Panc1 (cell line): ENCODE data around the gene TAOK3. TPM values are rescaled to one million over a fixed set of nuclear protein-coding genes. Genes with fewer than 3 reads are reported as not detected.
"Not testable (repeated sequence)": the region's sequence is repeated elsewhere in the genome, so short reads cannot be mapped to it uniquely, and the experiment has no call there.

Experiments used
- ATAC-seq: fragments of 200-7000 bp; cut with Tn5 transposase; 2 replicates; pipeline ENCODE4 v1.9.1; 2020; ENCODE audit warnings: mild to moderate bottlenecking, moderate library complexity
- BruUV-seq: library from RNA; stranded (reverse); fragments of 400-500 nt; replicated peaks from 2 replicates; lab custom pipeline; 2021; lab: Mats Ljungman, UMichigan
- CTCF ChIA-PET: fragments of 300-600 bp; sonication (Branson Sonifier 250); formaldehyde crosslinking; loops from one replicate; lab custom pipeline; 2022; ENCODE audit warnings: antibody characterized with exemption; lab: Charles Lee
- POLR2A ChIA-PET: fragments of 300-600 bp; sonication (Branson Sonifier 250); formaldehyde crosslinking; loops from one replicate; lab custom pipeline; 2022; ENCODE audit warnings: antibody characterized with exemption; lab: Charles Lee
- DNase-seq: peaks from one replicate; pipeline ENCODE4 v3.0.0-alpha.2; 2010; ENCODE audit warnings: low read depth, low spot score
- H3K27ac ChIP-seq: 2 replicates; pipeline ENCODE4 v1.5.1; 2011; ENCODE audit warnings: mild to moderate bottlenecking, low read length, inconsistent platforms
- H3K27me3 ChIP-seq: fragments of 200-500 bp; sonication (Bioruptor generic); 2 replicates; pipeline ENCODE4 v1.6.0; 2014; ENCODE audit warnings: low read length, inconsistent platforms; ENCODE audit not compliant: control insufficient read depth, insufficient read depth
- H3K36me3 ChIP-seq: fragments of 200-500 bp; sonication (Bioruptor generic); 2 replicates; pipeline ENCODE4 v1.5.1; 2014; ENCODE audit warnings: inconsistent platforms, mild to moderate bottlenecking, low read length, moderate library complexity; ENCODE audit not compliant: control insufficient read depth, insufficient read depth
- H3K4me1 ChIP-seq: 2 replicates; pipeline ENCODE4 v1.5.1; 2011; ENCODE audit warnings: inconsistent platforms, mild to moderate bottlenecking, low read length, moderate library complexity; ENCODE audit not compliant: control insufficient read depth, insufficient read depth
- H3K4me3 ChIP-seq, 2 experiments: 2 replicates each; pipeline ENCODE4 v1.5.1; 2011 to 2012; ENCODE audit warnings: low read depth in 2 of 2, low read length in 2 of 2, mild to moderate bottlenecking in 2 of 2, inconsistent platforms in 1 of 2, moderate library complexity in 1 of 2
- H3K9me3 ChIP-seq: fragments of 200-500 bp; sonication (Bioruptor generic); 2 replicates; pipeline ENCODE4 v1.5.1; 2014; ENCODE audit warnings: low read depth, mild to moderate bottlenecking, inconsistent platforms, low read length, moderate library complexity; ENCODE audit not compliant: control insufficient read depth, insufficient read depth
- POLR2AphosphoS5 ChIP-seq: IDR thresholded peaks from 2 replicates; pipeline ENCODE4 v1.6.1; 2012; ENCODE audit warnings: mild to moderate bottlenecking, low read depth, low read length, moderate library complexity
- SIN3A ChIP-seq: IDR thresholded peaks from 2 replicates; pipeline ENCODE4 v1.6.1; 2012; ENCODE audit warnings: low read depth, mild to moderate bottlenecking, low read length, moderate library complexity, borderline replicate concordance; ENCODE audit not compliant: insufficient read depth
- TCF7L2 ChIP-seq: IDR thresholded peaks from 2 replicates; pipeline ENCODE4 v1.6.1; 2011; ENCODE audit warnings: mild to moderate bottlenecking, low read depth, low read length, inconsistent platforms
- in situ Hi-C: cut with HindIII; loops from 2 replicates; pipeline ENCODE4 v1.10.0; 2016; ENCODE audit warnings: low sequenced_read_pairs, low pct_unique_long_range_greater_than_20kb
- intact Hi-C: fragments of 100-400 bp; cut with micrococcal nuclease; formaldehyde crosslinking; loops from one replicate; pipeline ENCODE4 v1.10.0; 2022; ENCODE audit not compliant: unreplicated experiment
- total RNA-seq: library from RNA; stranded (reverse); gene quantifications from one replicate; pipeline ENCODE4 v1.2.1, GENCODE V29; 2021; ENCODE audit not compliant: unreplicated experiment
- TF ChIP-seq, protein P1 (sequence below): fragments of 450-650 bp; IDR thresholded peaks from 2 replicates; pipeline ENCODE4 v1.5.1; 2017; ENCODE audit warnings: mild to moderate bottlenecking
- TF ChIP-seq, protein P2 (sequence below), 2 experiments: IDR thresholded peaks; 2 replicates each; pipeline ENCODE4 v1.6.1; 2011 to 2012; ENCODE audit warnings: low read depth in 2 of 2, control low read depth in 1 of 2, low read length in 1 of 2, mild to moderate bottlenecking in 1 of 2, moderate library complexity in 1 of 2; ENCODE audit not compliant: insufficient read depth in 1 of 2

TAOK3 gene
- total RNA-seq, 1 experiment from 2014 or later = 30.5 TPM

DNA sequence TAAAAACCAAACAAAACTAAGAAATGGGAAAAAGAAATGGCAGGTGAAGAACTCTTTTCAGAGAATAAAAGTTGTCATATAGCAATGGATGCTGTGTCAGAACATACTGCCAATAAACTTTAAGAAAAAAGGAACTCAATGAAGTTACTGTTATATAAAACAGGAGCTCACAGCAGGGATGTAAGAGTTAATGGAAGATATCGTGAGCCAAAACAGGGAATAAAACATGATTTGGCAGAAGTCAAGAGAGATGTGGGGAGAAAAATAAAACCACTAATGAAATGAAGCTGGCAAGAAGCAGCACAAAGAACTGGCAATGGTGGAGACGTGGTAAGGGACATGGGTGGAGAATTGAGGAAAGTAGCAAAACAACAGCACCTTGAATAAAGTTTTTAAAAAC is 61.0 kb downstream of the TAOK3 start:
- CTCF ChIA-PET = no interaction called here

DNA sequence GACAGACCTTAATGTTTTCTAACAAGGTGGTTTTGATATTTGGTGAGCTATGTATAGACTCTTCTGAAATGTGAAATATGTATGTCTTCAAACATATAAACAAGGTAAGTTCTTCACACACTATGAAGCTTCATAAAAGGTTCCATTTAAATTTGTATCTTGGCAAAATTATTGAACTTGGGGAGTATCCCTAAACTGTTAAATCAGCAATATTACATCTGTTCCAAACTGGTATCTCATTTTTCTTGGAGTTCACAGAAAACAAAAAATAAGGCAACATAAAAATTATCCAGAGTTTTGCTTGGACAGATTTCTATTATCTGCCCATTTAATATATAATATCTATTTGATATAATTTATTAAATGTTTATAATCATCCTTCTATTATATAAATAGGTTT is 62.4 kb downstream of the TAOK3 start:
- POLR2A ChIA-PET = no interaction called here
- CTCF ChIA-PET = no interaction called here
- DNase-seq (no peak), ATAC-seq (no peak)
- no peak for TF ChIP-seq TCF7L2
- TF ChIP-seq, protein P1, sequence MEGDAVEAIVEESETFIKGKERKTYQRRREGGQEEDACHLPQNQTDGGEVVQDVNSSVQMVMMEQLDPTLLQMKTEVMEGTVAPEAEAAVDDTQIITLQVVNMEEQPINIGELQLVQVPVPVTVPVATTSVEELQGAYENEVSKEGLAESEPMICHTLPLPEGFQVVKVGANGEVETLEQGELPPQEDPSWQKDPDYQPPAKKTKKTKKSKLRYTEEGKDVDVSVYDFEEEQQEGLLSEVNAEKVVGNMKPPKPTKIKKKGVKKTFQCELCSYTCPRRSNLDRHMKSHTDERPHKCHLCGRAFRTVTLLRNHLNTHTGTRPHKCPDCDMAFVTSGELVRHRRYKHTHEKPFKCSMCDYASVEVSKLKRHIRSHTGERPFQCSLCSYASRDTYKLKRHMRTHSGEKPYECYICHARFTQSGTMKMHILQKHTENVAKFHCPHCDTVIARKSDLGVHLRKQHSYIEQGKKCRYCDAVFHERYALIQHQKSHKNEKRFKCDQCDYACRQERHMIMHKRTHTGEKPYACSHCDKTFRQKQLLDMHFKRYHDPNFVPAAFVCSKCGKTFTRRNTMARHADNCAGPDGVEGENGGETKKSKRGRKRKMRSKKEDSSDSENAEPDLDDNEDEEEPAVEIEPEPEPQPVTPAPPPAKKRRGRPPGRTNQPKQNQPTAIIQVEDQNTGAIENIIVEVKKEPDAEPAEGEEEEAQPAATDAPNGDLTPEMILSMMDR = no peak
- no peak for TF ChIP-seq SIN3A
- no peak for TF ChIP-seq POLR2AphosphoS5
- TF ChIP-seq, protein P2, sequence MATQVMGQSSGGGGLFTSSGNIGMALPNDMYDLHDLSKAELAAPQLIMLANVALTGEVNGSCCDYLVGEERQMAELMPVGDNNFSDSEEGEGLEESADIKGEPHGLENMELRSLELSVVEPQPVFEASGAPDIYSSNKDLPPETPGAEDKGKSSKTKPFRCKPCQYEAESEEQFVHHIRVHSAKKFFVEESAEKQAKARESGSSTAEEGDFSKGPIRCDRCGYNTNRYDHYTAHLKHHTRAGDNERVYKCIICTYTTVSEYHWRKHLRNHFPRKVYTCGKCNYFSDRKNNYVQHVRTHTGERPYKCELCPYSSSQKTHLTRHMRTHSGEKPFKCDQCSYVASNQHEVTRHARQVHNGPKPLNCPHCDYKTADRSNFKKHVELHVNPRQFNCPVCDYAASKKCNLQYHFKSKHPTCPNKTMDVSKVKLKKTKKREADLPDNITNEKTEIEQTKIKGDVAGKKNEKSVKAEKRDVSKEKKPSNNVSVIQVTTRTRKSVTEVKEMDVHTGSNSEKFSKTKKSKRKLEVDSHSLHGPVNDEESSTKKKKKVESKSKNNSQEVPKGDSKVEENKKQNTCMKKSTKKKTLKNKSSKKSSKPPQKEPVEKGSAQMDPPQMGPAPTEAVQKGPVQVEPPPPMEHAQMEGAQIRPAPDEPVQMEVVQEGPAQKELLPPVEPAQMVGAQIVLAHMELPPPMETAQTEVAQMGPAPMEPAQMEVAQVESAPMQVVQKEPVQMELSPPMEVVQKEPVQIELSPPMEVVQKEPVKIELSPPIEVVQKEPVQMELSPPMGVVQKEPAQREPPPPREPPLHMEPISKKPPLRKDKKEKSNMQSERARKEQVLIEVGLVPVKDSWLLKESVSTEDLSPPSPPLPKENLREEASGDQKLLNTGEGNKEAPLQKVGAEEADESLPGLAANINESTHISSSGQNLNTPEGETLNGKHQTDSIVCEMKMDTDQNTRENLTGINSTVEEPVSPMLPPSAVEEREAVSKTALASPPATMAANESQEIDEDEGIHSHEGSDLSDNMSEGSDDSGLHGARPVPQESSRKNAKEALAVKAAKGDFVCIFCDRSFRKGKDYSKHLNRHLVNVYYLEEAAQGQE (IDR thresholded peaks at IDR 0.05; ENCODE audit: insufficient read depth in 1 of 2, low read depth in 2 of 2, low read length in 1 of 2) = no peak
- Histone ChIP-seq H3K9me3 (no peaks in the 10 kb centered on the region), H3K4me1 (0 out of 2 replicates have a peak, but pooled peaks cover 8% of the 10 kb centered on the region), H3K4me3 (no peak overlapping the region), H3K36me3 (no peaks in the 10 kb centered on the region), H3K27ac (no peak overlapping the region), H3K27me3 (no peaks in the 10 kb centered on the region)
- intact Hi-C loops = no loop called here
- BruUV-seq = no TSS peak
- in situ Hi-C loops = no loop called here

More for the DNA sequence above, 61.0 kb downstream of the TAOK3 start:
- Histone ChIP-seq H3K4me1 (0 out of 2 replicates have a peak, but pooled peaks cover 8% of the 10 kb centered on the region), H3K36me3 (no peaks in the 10 kb centered on the region), H3K9me3 (no peaks in the 10 kb centered on the region), H3K4me3 (no peak overlapping the region), H3K27ac (no peak overlapping the region), H3K27me3 (no peaks in the 10 kb centered on the region)
- DNase-seq (no peak), ATAC-seq (no peak)
- in situ Hi-C loops = no loop called here
- TF ChIP-seq, protein P1 = no peak
- TF ChIP-seq POLR2AphosphoS5 (no peak), TCF7L2 (no peak), SIN3A (no peak)
- TF ChIP-seq, protein P2 (IDR thresholded peaks at IDR 0.05; ENCODE audit: insufficient read depth in 1 of 2, low read depth in 2 of 2, low read length in 1 of 2) = no peak
- no TSS peak for BruUV-seq
- intact Hi-C loops = no loop called here
- POLR2A ChIA-PET = no interaction called here

DNA sequence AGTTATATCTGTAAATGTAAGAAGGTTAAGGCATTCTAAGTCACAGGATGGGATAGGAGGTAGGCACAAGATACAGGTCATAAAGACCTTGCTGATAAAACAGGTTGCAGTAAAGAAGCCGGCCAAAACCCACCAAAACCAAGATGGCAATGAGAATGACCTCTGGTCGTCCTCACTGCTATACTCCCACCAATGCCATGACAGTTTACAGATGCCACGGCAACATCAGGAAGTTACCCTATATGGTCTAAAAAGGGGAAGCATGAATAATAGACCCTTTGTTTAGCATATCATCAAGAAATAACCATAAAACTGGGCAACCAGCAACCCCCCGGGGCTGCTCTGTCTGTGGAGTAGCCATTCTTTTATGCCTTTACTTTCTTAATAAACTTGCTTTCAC is 64.7 kb downstream of the TAOK3 start:
- DNase-seq, intact Hi-C loops, BruUV-seq, in situ Hi-C loops, H3K4me3 ChIP-seq, H3K36me3 ChIP-seq, H3K4me1 ChIP-seq, H3K27me3 ChIP-seq, CTCF ChIA-PET, H3K9me3 ChIP-seq: not testable (repeated sequence)
- peak overlapping the region; percentile 52 for H3K27ac ChIP-seq
- POLR2A ChIA-PET = interaction anchor here (0.8 kb wide), 1 partner anchor 192 kb away, joined by 5 read pairs; no protein-coding TSS in a partner anchor
- peak; percentile 37; the same call in 1 of the 2 replicates for ATAC-seq
